ENCODE results near the gene NEK9. TPM values are rescaled to one million over a fixed set of nuclear protein-coding genes. Genes with fewer than 3 reads are reported as not detected.
A peak's percentile ranks its signal among the peaks of the same experiment; 100 is the strongest.
"Not testable (repeated sequence)": the region's sequence is repeated elsewhere in the genome, so short reads cannot be mapped to it uniquely, and the experiment has no call there.

Gene NEK9
- total and polyA plus RNA-seq, 8 donors = 12.5 to 225 (median 30.4) TPM

DNA sequence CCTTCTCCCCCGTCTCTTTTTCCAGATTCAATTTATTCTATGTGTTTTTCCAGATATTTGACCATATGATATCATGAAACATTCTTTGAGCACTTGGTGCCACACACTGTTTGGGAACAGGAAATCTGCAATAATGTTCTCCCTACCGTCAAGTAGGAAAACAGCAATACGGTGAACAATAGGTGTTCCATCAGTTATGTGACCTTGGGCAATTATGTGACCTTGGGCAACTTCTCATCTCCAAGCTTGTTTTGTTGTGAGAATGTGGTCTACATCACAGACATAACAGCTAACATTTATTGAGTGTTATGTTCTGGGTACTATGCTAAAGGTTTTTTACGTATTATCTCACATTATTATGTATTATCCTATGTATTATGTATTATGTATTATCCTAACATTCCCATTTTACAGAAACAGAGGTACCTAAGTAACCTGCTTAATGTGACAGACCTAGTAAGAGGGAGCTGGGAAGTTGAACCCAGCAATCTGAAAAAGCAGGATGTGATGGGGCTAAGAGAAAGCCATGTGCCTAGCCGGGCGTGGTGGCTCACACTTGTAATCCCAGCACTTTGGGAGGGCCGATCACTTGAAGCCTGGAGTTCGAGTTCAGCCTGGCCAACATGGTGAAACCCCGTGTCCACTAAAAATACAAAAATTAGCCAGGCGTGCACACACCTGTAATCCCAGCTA is 1.2 kb upstream of the NEK9 start:
- no peak for DNase-seq
- no peaks in the 10 kb centered on the region for H3K27me3 ChIP-seq
- 58 to 69% (median 64%) methylated on average over 10 of the region's 10 CpGs for WGBS, 5 donors
- H3K4me3 ChIP-seq = peak overlapping the region; percentile 74 to 81 (median 76)
- TF ChIP-seq POLR2AphosphoS5 (IDR thresholded peaks at IDR 0.05) = no peak
- no peak for TF ChIP-seq POLR2A (IDR thresholded peaks at IDR 0.05)
- no peak for TF ChIP-seq CTCF (IDR thresholded peaks at IDR 0.05)
- peak overlapping the region; percentile 94 to 98 (median 95) for H3K27ac ChIP-seq
- H3K4me1 ChIP-seq = peaks cover 31 to 60% (median 45%) of the 10 kb centered on the region in 4 donors
- intact Hi-C loops (cut with DNase I; ENCODE audit: low total_unique reads) = loop anchor here (10.0 kb wide), 1 partner anchor 357 kb away; no protein-coding TSS in a partner anchor
- H3K36me3 ChIP-seq = peaks cover 0 to 17% (median 14%) of the 10 kb centered on the region in 4 donors
- no peaks in the 10 kb centered on the region for H3K9me3 ChIP-seq

GRCh38 chr14:75127474-75127820 is 599 bp upstream of the NEK9 start:
- Histone ChIP-seq H3K4me1 (peaks cover 26 to 54% (median 42%) of the 10 kb centered on the region in 4 donors), H3K4me3 (peak overlapping the region; percentile 74 to 81 (median 76)), H3K36me3 (peaks cover 0 to 17% (median 13%) of the 10 kb centered on the region in 4 donors), H3K27ac (peak overlapping the region; percentile 94 to 98 (median 95))
- DNase-seq = peak; percentile 29 to 44
- intact Hi-C loops (cut with DNase I; ENCODE audit: low total_unique reads) = loop anchor here (10.0 kb wide), 1 partner anchor 357 kb away; no protein-coding TSS in a partner anchor
- H3K9me3 ChIP-seq, H3K27me3 ChIP-seq: not testable (repeated sequence)
- 12 to 36% (median 19%) methylated on average over 16 of the region's 16 CpGs for WGBS, 5 donors

DNA sequence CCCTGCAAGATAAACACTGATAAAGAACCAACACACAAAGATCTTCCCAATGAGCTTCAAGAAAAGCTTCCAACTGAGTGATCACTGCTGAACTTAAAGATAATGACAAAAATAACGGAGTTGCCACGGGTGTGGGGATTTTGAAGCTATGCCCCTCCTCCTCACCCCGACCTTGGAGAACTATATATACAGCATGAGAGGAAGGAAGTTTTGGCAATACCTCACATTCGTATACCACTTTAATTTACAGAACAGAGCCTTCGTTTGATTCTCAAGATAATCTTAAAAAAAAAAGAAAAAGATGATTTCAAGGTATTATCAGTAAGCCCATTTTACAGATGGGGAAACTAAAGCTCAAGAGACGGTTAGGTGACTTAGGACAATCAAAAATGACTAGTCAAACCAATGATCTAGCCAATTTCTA is 715 bp downstream of the NEK9 start:
- no peaks in the 10 kb centered on the region for H3K27me3 ChIP-seq
- 3 to 4% (median 4%) methylated on average over 6 of the region's 6 CpGs for WGBS, 5 donors
- TF ChIP-seq EP300 (IDR thresholded peaks at IDR 0.05) = no peak
- H3K9me3 ChIP-seq = no peaks in the 10 kb centered on the region
- peaks cover 26 to 55% (median 38%) of the 10 kb centered on the region in 4 donors for H3K4me1 ChIP-seq
- H3K27ac ChIP-seq = peak overlapping the region; percentile 94 to 98 (median 95)
- H3K36me3 ChIP-seq = peaks cover 0 to 18% (median 11%) of the 10 kb centered on the region in 4 donors
- intact Hi-C loops (cut with DNase I; ENCODE audit: low total_unique reads) = loop anchor here (10.0 kb wide), 1 partner anchor 359 kb away; no protein-coding TSS in a partner anchor
- H3K4me3 ChIP-seq = peak overlapping the region; percentile 74 to 81 (median 76)
- no peak for DNase-seq

DNA sequence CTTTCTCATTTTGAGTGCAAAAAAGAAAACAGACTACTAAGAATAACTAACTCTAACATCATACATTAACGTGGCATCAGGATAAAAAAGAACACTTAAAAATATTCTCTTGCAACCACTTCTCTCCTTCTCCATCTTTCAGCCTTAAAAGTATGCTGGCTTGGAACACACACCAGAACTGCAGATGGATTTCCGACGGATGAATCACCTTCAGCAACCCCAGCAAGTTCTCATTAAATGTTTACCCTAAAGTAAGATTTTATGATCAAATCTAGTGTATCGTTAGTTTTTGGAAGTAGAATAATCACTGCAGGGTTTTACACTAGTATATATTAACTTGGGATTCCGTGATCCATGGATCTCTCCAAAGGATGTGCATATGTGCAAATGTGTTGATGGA is 1.2 kb downstream of the NEK9 start:
- WGBS, 5 donors = 48 to 74% (median 62%) methylated on average over 5 of the region's 5 CpGs
- Histone ChIP-seq H3K27me3 (no peaks in the 10 kb centered on the region), H3K4me1 (peaks cover 26 to 55% (median 38%) of the 10 kb centered on the region in 4 donors), H3K9me3 (no peaks in the 10 kb centered on the region), H3K4me3 (peak overlapping the region; percentile 74 to 81 (median 76)), H3K36me3 (peaks cover 0 to 21% (median 16%) of the 10 kb centered on the region in 4 donors), H3K27ac (peak overlapping the region in 3 of 5 donors; percentile 94 to 98 (median 94))
- TF ChIP-seq POLR2AphosphoS5 (IDR thresholded peaks at IDR 0.05) (no peak), CTCF (IDR thresholded peaks at IDR 0.05) (no peak), POLR2A (IDR thresholded peaks at IDR 0.05) (no peak), EP300 (IDR thresholded peaks at IDR 0.05) (no peak)
- intact Hi-C loops (cut with DNase I; ENCODE audit: low total_unique reads) = loop anchor here (10.0 kb wide), 1 partner anchor 359 kb away; no protein-coding TSS in a partner anchor
- DNase-seq = no peak

DNA sequence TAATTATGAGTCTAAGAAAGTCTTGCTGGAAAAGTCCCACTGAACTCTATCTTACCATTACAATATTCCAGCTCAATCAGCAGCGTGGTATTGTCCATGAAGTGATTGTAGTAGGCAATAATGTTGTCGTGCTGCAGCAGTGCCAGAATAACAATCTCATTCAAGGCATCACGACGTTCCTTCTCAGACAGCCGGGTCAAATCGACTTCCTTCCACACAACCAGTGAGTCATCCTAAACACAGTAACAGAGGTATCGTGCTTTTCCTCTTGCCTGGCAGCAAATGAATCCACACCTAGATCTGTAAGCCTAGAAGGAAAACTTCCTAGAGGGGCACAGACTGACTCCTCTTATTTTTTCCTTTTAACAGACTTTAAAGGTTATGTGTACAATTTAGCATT is 2.9 kb downstream of the NEK9 start:
- Histone ChIP-seq H3K36me3 (peaks cover 0 to 32% (median 26%) of the 10 kb centered on the region in 4 donors), H3K4me3 (no peak overlapping the region), H3K27me3 (no peaks in the 10 kb centered on the region), H3K4me1 (peaks cover 26 to 55% (median 38%) of the 10 kb centered on the region in 4 donors), H3K27ac (peak overlapping the region in 3 of 5 donors; percentile 15 to 63 (median 51)), H3K9me3 (no peaks in the 10 kb centered on the region)
- 20 to 48% (median 39%) methylated on average over 7 of the region's 7 CpGs for WGBS, 5 donors
- peak in 1 of 2 donors; percentile 53 for DNase-seq
- TF ChIP-seq POLR2A (IDR thresholded peaks at IDR 0.05) (no peak), POLR2AphosphoS5 (IDR thresholded peaks at IDR 0.05) (peak in 2 of 3 donors; percentile 4 to 57)
- intact Hi-C loops (cut with DNase I; ENCODE audit: low total_unique reads) = loop anchor here (10.0 kb wide), 1 partner anchor 361 kb away; no protein-coding TSS in a partner anchor
